ENCODE measurements around the gene ACOXL. TPM values are rescaled to one million over a fixed set of nuclear protein-coding genes. Genes with fewer than 3 reads are reported as not detected.

The ACOXL gene
- total RNA-seq, 4 donors from 2014 or later, result 0.64 TPM; not detected in 3

GRCh38 chr2:111091811-111092211 is 359.4 kb downstream of the ACOXL start:
- no peaks in the 10 kb centered on the region for H3K9me3 ChIP-seq
- no peaks in the 10 kb centered on the region for H3K27me3 ChIP-seq
- H3K4me1 ChIP-seq, result no peaks in the 10 kb centered on the region
- TF ChIP-seq POLR2AphosphoS5 (IDR thresholded peaks at IDR 0.05), result no peak
- no peak for TF ChIP-seq POLR2A (IDR thresholded peaks at IDR 0.05)
- TF ChIP-seq CTCF (IDR thresholded peaks at IDR 0.05), result no peak
- TF ChIP-seq EP300 (IDR thresholded peaks at IDR 0.05), result no peak
- no peak overlapping the region for H3K4me3 ChIP-seq
- 91% methylated on average over 3 of the region's 3 CpGs for WGBS
- H3K36me3 ChIP-seq, result no peaks in the 10 kb centered on the region
- no peak overlapping the region for H3K27ac ChIP-seq
- no peak for DNase-seq (ENCODE audit: low spot score in 2 of 2)

- Histone ChIP-seq H3K27me3 (no peaks in the 10 kb centered on the region), H3K27ac (no peak overlapping the region), H3K9me3 (no peaks in the 10 kb centered on the region), H3K4me3 (no peak overlapping the region), H3K4me1 (no peaks in the 10 kb centered on the region), H3K36me3 (no peaks in the 10 kb centered on the region)
- DNase-seq (ENCODE audit: low spot score in 2 of 2), result no peak
- TF ChIP-seq POLR2A (IDR thresholded peaks at IDR 0.05) (no peak), POLR2AphosphoS5 (IDR thresholded peaks at IDR 0.05) (no peak), CTCF (IDR thresholded peaks at IDR 0.05) (no peak), EP300 (IDR thresholded peaks at IDR 0.05) (no peak)
- 86% methylated on average over 2 of the region's 2 CpGs for WGBS
Observed at GRCh38 chr2:111094691-111095090, 362.3 kb downstream of the ACOXL start.

- no peak for TF ChIP-seq POLR2AphosphoS5 (IDR thresholded peaks at IDR 0.05)
- TF ChIP-seq EP300 (IDR thresholded peaks at IDR 0.05), result no peak
- no peak for TF ChIP-seq POLR2A (IDR thresholded peaks at IDR 0.05)
- no peak for TF ChIP-seq CTCF (IDR thresholded peaks at IDR 0.05)
- WGBS, result 86% methylated on average over 8 of the region's 8 CpGs
- H3K9me3 ChIP-seq, result no peaks in the 10 kb centered on the region
Observed at GRCh38 chr2:111095434-111095833, 363.1 kb downstream of the ACOXL start.

GRCh38 chr2:111099402-111099801 is 367.0 kb downstream of the ACOXL start:
- no peaks in the 10 kb centered on the region for H3K27me3 ChIP-seq
- DNase-seq (ENCODE audit: low spot score in 2 of 2), result no peak
- WGBS, result 90% methylated on average over 2 of the region's 3 CpGs
- H3K9me3 ChIP-seq, result no peaks in the 10 kb centered on the region
- no peaks in the 10 kb centered on the region for H3K36me3 ChIP-seq
- TF ChIP-seq POLR2AphosphoS5 (IDR thresholded peaks at IDR 0.05), result no peak
- no peak for TF ChIP-seq EP300 (IDR thresholded peaks at IDR 0.05)
- no peak for TF ChIP-seq CTCF (IDR thresholded peaks at IDR 0.05)
- TF ChIP-seq POLR2A (IDR thresholded peaks at IDR 0.05), result no peak
- no peak overlapping the region for H3K27ac ChIP-seq
- H3K4me1 ChIP-seq, result no peaks in the 10 kb centered on the region
- H3K4me3 ChIP-seq, result no peak overlapping the region

More at GRCh38 chr2:111095434-111095833, 363.1 kb downstream of the ACOXL start:
- H3K27ac ChIP-seq, result no peak overlapping the region
- no peaks in the 10 kb centered on the region for H3K36me3 ChIP-seq
- DNase-seq (ENCODE audit: low spot score in 2 of 2), result no peak
- no peaks in the 10 kb centered on the region for H3K27me3 ChIP-seq
- H3K4me3 ChIP-seq, result no peak overlapping the region
- no peaks in the 10 kb centered on the region for H3K4me1 ChIP-seq

GRCh38 chr2:111100087-111100764 is 367.9 kb downstream of the ACOXL start:
- TF ChIP-seq POLR2A (IDR thresholded peaks at IDR 0.05), result no peak
- TF ChIP-seq POLR2AphosphoS5 (IDR thresholded peaks at IDR 0.05), result no peak
- TF ChIP-seq CTCF (IDR thresholded peaks at IDR 0.05), result no peak
- TF ChIP-seq EP300 (IDR thresholded peaks at IDR 0.05), result no peak
- no peaks in the 10 kb centered on the region for H3K36me3 ChIP-seq
- no peaks in the 10 kb centered on the region for H3K27me3 ChIP-seq
- H3K4me3 ChIP-seq, result no peak overlapping the region
- H3K9me3 ChIP-seq, result no peaks in the 10 kb centered on the region
- DNase-seq (ENCODE audit: low spot score in 2 of 2), result no peak
- no peaks in the 10 kb centered on the region for H3K4me1 ChIP-seq
- 85% methylated on average over 5 of the region's 5 CpGs for WGBS
- H3K27ac ChIP-seq, result no peak overlapping the region
